NCI-H69 (cell line): ENCODE measurements around the gene ARAP1.

Source experiments
- DNase-seq: peaks from one replicate; lab custom pipeline; 2025; lab: John Stamatoyannopoulos, UW

ARAP1 gene

GRCh38 chr11:72682238-72682857, 69.9 kb downstream of the ARAP1 start:
- DNase-seq, result no peak

DNA sequence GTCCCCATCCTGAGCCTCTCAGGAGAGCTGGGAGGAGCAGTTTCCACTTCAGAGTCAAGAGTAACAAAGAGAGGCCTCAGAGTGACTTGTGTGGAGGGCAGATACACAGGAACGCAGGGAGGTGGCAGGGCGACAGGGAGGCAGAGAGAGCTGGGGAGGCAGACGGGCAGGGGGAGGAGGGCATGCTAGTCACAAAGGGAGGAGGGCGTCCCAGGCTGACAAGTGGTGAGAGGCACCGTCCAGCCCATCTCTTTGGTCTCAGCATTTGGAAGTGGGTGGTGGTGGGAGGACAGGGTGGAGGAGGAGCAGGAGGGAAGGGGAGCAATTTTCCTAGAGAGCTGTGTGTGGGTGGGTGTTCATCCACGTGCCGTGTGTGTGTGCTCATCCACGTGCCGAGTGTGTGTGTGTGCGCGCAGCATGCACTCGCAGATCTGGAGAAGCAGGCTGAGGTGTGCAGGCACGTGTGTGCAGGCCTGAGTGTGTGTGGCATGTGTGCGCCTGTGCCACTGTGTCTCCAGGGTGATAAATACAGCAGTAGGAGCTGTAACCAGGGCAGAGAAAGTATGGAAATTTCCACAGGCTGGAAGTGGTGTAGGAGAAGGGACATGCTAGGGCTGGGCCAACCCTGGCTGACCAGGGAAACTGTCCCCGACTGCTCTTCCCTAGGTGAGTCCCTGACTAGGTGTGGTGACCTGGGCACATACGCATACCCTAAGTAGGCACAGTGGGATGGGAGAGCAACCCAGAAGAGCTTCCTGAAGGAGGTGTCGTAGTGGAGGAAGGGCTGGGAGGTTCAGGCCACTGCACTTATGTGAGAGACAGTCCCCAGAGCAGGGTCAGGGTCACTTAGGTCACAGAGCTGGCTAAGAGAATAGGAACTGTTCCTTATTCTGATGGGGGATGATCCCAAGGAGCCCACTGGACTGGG, 70.7 kb downstream of the ARAP1 start:
- no peak for DNase-seq

DNA sequence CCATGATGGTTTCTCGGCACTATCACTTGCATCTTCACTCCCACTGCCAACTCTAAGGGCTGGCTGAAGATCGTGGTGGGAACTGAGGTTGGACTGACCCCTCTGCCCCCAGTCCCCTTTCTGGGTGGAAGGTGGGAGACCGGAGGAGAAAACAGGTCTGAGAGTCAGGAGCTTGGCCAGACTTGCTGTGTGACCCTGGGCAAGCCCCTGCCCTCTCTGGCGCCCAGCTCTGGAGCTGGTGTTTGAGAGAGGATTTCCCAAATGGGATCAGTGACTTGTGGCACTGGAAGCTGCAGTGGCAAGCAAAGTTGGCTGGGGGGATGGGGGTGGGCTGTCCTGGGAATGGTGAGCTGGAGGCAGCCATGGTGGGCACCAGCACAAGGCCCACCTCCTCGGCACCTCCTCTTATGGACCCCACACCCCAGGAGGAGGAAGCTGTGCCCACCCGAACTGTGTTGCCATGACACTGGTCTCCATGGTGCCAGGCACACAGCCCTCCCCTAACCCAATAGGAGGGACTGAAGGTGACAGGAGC, 71.5 kb downstream of the ARAP1 start:
- no peak for DNase-seq

DNA sequence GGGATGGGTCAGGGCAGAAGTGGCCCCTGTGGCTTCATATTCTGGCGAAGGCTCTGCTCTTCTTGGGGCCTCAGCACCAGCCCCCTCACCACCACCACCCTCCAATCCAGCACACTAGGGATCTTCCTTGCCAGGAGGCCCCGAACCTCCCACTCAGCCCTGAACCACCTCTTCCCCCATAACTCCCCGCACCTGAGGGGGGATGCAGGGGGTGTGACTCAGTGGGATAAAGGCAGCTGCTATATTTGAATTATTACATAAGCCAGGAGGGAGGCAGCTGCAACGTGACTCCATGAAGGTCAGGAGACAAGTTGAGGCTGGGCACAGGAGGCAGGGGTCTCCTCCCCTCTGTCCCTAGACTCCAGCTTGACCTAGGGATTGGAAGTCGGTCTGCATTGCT, 72.3 kb downstream of the ARAP1 start:
- DNase-seq, result no peak

- no peak for DNase-seq
Observed at GRCh38 chr11:72678524-72678923, 73.7 kb downstream of the ARAP1 start.

- peak; percentile 61 for DNase-seq
Observed at GRCh38 chr11:72676861-72677341, 75.3 kb downstream of the ARAP1 start.

DNA sequence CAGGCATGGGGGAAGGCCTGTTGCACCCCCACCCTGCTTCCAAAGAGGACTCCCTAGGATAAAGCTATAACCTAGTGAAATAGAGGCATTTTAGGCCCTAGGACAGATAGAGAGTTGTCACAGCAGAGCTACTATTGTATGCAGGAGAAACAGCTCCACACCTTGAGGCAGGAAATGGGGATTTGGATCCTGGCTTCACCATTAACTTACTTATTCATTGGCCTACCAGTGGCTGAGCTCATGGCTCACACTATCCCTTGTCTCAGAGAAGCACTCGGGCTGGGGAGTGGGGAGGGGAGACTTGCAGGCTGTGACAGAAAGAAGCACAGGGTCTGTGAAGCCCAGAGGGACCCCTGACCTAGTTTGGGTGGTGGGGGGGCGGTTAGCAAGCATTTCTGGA, 77.0 kb downstream of the ARAP1 start:
- DNase-seq, result no peak

DNA sequence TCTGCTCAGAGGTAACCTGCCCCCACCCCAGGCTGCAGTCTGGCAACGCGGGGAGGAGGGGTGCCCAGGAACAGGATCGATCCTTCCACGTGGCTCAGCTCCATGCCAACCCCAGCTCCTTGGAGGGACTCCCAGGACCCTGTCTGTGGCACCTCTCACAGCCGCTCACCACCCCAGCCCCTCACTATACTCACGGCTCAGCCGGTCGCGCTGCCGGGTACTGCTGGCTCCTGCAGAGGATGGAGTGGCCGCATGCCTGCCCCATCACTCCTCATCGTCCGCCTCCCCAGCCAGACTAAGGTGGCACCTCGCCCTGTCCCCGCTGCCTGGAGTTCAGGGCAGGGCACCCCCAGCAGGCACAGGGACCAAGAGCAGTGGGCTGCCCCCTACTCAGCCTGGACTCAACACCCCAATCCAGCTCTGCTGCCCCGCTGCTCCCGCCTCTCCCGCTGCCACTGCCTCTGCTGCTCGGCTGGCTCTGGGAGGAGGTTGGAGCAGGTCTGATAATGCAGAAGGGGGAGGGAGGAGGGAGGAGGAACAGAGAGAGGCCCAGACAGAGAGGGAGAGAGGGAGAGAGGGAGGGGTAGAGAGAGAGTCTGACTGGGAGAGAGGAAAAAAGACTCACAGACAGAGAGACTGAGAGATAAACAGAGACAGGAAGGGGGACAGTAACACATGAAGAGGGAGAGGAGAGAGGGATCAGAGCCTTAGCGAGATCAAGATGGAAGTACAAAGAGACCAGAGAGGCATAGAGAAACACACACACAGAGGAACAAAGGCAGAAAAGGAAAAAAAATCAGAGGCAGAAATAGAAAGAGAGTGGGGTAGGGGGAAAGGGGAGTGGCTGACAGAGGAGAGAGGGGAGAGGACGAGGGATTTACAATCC, 78.0 kb downstream of the ARAP1 start, which contains the start of gene PDE2A:
PDE2A (minus strand) TSS at position 480 of the 886 bp plus-strand sequence; CDS start at position 265, 215 bp downstream.
- DNase-seq, result peak; percentile 77

DNA sequence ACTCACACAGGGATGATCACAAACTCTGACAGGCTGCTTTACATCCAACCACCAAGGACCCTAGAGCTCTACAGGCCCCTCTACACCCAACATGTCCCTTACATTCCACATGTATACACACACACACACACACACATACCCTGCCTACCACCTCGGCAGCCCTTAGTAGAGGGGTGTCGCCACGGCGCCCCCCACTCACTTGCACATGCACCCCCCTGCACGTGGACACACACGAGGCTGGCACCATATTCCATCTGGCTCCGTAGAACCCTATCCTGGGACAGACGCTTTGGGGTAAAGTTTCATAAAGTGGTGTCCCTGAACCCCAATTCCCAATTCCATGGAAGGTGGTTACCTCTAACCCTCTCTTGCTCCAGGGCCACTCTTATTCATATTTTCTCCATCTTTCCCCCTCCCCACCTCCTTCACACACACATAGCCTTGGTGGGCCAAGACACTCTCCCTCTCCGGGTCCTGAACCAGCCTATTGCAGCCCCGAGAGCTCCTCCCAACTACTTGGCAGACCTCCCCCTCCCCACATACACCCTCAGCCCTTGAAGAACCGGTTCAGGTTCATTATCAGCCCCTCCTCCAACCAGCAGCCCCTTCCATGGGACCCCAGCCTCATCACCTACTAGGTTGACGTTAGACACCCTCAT, 78.8 kb downstream of the ARAP1 start:
- no peak for DNase-seq

DNA sequence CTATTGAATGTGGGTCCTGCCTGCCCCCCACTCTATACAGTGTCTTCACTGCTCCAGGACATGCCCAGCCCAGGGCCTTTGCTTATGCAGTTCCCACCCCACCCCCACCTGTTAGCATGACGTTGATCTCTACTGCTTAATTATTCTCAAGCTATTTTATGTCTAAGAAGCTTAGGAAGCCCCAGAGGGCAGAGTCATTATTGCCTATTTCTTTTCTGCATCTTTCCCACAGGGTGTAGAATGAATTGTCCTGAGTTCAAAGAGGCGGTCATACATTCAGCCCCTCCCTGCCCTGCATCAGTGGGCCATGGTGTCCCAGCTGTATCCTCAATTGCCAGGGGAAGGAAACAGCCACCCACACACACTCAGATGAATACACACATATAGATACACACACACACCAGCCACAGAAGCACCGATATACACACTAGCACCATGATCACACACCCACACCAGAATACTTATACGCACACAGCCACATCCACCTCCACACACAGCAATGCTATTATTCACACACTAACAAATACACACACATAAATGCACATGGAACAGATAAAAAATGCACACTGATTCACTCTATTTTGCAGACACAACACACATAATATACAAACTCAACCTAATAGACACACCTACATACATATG, 79.5 kb downstream of the ARAP1 start:
- peak; percentile 29 for DNase-seq

DNA sequence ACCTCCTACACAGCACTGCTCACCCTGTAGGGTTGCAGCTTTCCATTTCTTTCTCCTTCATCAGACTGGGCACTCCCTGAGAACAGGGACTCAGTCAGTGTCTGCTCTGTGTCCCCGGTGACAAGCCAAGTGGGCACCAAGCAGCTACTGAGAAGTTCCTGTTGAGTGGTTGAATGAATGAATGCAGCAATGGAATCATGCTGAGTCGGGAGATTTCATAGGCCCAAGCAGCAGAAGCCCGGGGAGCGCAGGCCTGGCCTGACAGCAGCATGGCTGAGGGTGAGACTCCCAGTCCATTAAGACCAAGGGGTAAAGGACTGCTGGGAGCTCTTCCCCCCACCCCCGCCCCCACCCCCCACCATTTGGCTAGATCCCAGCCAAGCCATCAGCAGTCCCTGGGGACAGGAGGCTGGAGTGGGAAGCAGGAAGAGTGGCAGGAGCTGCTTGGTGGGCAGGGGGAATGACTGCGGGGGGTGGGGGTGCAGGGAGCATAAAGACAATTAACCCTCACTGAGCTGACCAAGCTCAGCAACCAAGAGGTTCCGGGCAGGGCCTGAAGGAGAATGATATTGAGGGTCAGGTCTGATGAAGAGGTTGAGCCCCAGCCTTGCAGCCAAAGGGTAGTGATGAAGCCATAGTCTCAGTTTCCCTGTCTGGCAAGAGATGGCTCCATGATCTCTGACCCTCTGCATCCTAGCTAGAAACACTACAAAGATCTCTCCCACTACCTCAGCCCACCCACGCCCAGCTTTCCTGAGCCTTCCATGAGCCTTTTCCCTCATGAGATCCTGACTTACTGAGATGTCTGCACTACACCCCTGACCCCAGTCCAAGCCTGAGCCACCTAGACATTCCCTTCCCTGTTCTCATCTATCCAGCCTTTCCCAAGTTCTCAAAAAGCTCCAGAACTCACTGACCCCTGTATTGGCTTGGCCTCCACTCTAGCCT, 80.8 kb downstream of the ARAP1 start:
- DNase-seq, result peak; percentile 77

- no peak for DNase-seq
Observed at GRCh38 chr11:72670041-72670440, 82.2 kb downstream of the ARAP1 start.

DNA sequence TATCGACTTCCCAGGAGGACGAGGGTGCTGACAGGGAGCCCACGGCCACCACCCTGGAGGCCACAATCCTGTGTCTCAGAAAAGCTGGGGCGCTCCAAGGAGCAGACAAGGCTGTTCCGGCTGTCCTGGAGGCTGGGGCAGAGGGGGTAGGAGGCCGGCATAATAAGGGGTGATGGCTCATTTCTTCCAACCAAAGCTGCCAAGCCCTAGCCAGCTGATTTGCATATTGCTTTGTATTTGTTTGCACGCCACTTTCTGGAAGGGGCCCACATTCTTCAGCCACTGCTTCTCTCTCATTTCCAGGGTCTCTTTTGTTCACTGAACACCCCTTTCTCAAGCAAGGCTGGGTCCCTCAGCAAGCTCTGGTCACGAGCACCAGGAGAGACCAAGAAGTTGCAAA, 82.7 kb downstream of the ARAP1 start:
- DNase-seq, result no peak

- DNase-seq, result no peak
Observed at GRCh38 chr11:72668629-72669347, 83.4 kb downstream of the ARAP1 start.

DNA sequence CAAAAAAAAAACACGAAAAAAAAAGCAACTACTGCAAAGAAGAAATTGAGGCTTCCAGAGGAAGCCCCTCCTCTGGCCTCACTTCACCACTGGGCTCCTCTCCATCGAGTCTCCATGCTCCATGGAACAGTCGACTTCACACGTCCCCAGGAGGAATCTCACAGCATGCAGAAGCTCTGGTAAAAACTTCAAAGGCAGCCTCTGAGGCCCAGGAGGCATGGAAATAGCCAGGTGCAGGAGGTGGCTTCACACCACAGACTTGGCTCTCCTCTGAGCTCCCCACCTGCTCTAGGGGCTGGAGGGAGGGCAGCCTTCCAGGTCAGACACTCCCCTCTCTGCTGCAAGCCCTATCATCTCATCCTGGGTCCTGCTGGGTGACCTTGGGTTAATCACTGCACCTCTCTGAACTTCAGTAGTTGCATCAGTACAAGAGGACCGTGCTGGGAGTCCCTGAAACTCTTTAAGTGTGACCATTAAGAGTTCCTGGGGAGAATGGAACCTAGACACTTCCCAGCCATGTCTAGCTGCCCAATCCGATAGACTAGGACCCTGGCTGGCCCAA, 86.2 kb downstream of the ARAP1 start:
- DNase-seq, result peak; percentile 39

GRCh38 chr11:72662036-72662435, 90.2 kb downstream of the ARAP1 start:
- DNase-seq, result peak; percentile 71

GRCh38 chr11:72661486-72661885, 90.7 kb downstream of the ARAP1 start:
- DNase-seq, result peak; percentile 31

- DNase-seq, result peak; percentile 66
Observed at GRCh38 chr11:72658989-72659640, 93.1 kb downstream of the ARAP1 start.
